GM21515 (cell line): ENCODE measurements around the gene CCDC201.
"Not testable (repeated sequence)": the region's sequence is repeated elsewhere in the genome, so short reads cannot be mapped to it uniquely, and the experiment has no call there.

Experiments
- ATAC-seq: cut with Tn5 transposase; IDR thresholded peaks from one replicate; pipeline ENCODE4 v1.9.1; 2021; ENCODE audit not compliant: unreplicated experiment

Gene CCDC201

DNA sequence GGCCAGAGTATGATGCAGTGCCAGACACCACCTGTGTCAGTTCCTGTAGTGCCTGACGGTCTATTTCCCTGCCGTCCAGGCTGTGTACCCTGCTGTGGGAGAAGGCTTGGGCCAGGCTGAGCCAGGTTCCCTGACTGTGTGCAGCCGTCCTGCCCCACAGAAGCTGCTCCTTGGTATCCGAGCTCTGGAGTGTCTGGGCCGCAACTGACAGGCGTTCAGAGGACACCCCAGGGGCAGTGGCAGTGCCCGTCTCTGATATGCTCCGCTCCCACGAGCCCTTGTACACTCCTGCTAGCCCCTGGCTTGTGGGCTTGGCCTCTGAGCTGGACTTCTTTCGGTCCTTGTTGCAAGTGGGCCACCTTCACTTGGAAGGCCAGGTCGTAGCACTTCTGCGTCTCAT lies 55.0 kb downstream of the CCDC201 start:
- ATAC-seq, result not testable (repeated sequence)

DNA sequence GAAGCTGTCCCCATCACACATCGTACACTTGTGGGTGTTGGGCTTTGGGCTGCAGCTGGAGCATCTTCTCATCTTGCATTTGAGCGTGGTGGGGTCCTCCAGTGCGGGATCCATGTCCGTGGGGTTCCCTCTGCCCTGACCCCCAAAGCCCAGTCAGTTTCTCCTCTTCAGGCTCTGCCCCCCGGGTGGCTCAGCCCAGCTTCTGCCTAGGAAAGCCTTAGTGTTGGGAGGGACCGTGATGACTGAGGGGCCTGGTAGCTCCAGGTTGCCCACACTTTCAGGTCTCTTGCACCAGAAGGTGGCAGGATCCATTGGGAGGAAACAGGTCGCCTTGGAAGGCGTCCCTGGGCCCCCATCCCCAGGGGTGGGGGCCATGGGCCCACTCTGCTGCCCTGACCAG lies 55.9 kb downstream of the CCDC201 start:
- ATAC-seq, result not testable (repeated sequence)

DNA sequence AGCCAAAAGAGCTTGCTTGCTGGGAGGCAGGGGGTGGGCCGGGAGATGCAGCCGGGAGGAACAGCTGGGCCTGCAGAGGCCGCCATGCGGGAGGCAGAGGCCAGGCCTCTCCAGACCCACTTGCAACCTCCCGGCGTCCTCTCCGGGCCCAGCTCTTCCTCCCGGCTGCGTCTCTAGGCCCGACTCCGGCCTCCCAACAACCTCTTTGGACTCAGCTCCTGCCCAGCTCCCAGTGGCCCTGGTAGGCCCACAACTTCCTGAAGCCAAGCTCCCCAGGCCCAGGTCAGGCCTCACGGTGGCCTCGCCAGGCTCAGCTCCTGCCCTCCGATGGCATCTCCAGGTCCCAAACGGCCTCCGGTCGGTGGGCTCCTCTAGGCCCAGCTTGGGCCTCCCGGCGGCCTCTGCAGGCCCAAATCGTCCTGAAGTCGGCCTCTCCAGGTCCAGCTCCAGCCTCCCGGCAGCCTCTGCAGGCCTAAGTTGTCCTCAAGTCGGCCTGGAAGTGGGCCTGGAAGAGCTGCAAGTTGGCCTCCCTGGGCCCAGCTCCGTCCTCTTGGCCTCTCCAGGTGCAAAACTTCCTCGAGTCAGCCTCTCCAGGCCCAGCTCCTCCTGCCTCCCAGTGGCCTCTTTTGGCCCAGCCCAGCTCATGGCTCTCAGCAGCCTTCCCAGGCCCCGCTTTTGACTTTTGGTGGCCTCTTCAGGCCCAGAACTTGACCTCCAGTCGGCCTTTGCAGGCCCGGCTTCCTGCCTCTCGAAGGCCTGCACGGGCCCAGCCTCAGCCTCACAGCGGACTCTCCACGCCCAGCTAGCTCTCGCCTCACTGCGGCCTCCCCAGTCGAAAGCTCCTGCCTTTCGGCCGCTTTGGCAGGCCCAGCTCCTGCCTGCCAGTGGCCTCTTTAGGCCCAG lies 58.4 kb downstream of the CCDC201 start:
- ATAC-seq, result not testable (repeated sequence)

DNA sequence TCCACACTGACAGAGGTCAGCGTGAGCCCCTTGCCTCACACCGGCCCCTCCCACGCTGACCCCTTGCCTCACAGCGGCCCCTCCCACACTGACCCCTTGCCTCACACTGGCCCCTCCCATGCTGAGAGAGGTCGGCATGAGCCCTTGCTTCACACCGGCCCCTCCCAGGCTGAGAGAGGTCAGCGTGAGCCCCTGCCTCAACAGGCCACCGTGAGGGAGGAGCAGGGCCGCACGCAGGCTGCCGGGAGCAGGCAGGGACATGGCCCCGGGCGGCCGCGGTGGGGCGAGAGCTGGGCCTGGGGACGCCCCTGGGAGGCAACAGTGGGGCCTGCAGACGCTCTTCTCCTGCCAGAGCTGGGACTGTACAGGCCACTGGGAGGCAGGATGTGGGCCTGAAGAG lies 59.1 kb downstream of the CCDC201 start:
- ATAC-seq, result not testable (repeated sequence)

DNA sequence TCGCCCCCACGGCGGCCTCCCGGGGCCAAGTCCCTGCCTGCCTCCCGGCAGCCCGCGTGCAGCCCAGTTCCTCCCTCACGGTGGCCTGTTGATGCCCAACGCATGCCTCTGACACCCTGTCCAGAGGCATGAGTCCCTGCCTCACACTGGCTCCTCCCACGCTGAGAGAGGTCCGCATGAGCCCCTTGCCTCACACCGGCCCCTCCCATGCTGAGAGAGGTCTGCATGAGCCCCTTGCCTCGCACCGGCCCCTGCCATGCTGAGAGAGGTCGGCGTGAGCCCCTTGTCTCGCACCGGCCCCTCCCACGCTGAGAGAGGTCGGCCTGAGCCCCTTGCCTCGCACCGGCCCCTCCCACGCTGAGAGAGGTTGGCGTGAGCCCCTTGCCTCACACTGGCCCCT lies 59.9 kb downstream of the CCDC201 start:
- ATAC-seq, result no peak

DNA sequence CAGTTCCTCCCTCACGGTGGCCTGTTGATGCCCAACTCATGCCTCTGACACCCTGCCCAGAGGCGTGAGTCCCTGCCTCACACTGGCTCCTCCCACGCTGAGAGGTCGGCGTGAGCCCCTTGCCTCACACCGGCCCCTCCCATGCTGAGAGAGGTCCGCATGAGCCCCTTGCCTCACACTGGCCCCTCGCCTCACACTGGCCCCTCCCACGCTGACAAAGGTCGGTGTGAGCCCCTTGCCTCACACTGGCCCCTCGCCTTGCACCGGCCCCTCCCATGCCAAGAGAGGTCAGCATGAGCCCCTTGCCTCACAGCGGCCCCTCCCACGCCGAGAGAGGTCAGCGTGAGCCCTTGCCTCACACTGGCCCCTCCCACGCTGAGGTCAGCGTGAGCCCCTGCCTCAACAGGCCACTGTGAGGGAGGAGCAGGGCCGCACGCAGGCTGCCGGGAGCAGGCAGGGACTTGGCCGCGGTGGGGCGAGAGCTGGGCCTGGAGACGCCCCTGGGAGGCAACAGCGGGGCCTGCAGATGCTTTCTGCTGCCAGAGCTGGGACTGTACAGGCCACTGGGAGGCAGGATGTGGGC lies 61.1 kb downstream of the CCDC201 start:
- not testable (repeated sequence) for ATAC-seq

DNA sequence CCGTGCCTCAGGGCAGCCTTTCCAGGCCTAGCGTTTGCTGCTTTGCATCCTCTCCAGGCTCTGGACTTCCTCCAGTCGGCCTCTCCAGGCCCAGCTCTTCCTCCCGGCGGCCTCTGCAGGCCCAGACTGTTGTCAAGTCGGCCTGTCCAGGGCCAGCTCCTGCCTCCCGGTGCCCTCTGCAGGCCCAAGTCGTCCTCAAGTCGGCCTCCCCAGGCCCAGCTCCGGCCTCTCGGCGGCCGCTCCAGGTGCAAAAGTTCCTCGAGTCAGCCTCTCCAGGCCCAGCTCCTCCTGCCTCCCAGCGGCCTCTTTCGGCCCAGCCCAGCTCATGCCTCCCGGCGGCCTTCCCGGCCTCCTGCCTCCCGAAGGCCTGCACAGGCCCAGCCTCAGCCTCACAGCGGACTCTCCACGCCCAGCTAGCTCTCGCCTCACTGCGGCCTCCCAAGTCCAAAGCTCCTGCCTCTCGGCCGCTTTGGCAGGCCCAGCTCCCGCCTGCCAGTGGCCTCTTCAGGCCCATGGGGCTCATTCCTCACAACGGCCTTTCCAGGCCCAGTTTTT lies 62.4 kb downstream of the CCDC201 start:
- ATAC-seq, result not testable (repeated sequence)
